Measurements from ENCODE around the gene GNAL.
"Not testable (repeated sequence)": the region's sequence is repeated elsewhere in the genome, so short reads cannot be mapped to it uniquely, and the experiment has no call there.

The GNAL gene
- total RNA-seq = 1.6 to 43.6 (median 21.8) reads per million in 4 experiments

- DNase-seq = no peak
Measured at GRCh38 chr18:11688972-11689668, at the start of gene GNAL. Gene GNAL (plus strand): TSS chr18:11689264. CDS start chr18:11689564, 300 bp downstream.

DNA sequence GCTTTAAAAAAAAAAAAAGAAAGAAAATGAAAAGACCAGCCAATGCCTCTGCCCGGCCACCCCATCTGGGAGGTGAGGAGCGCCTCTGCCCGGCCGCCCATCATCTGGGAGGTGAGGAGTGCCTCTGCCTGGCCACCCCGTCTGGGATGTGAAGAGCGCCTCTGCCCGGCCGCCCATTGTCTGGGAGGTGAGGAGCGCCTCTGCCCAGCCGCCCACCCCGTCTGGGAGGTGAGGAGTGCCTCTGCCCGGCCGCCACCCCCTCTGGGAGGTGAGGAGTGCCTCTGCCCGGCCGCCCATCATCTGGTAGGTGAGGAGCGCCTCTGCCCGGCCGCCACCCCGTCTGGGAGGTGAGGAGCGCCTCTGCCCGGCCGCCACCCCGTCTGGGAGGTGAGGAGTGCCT, 41.8 kb upstream of the GNAL start:
- DNase-seq = not testable (repeated sequence)

GRCh38 chr18:11647804-11648203, 41.3 kb upstream of the GNAL start:
- DNase-seq = not testable (repeated sequence)

DNA sequence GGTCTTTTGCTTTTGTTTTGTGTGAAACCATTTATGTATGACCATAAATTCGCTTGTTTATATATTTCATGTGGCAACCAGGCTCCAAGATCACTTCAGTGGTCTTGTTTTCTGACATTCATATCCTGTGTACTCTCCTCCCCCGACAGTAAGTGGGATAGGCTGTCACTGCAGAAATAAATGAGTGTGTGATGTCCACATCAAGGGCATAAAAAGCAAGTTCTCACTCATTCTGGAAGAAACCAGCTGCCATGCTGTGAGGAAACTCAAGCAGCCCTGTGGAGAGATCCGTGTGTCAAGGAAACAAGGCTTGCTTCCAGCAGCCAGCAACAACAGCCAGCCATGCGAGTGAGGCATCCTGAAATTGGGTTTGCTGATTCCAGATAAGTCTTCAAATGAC, 39.2 kb upstream of the GNAL start:
- DNase-seq = no peak

GRCh38 chr18:11651899-11652298, 37.2 kb upstream of the GNAL start:
- DNase-seq = no peak

GRCh38 chr18:11653521-11653920, 35.5 kb upstream of the GNAL start:
- DNase-seq = no peak

DNA sequence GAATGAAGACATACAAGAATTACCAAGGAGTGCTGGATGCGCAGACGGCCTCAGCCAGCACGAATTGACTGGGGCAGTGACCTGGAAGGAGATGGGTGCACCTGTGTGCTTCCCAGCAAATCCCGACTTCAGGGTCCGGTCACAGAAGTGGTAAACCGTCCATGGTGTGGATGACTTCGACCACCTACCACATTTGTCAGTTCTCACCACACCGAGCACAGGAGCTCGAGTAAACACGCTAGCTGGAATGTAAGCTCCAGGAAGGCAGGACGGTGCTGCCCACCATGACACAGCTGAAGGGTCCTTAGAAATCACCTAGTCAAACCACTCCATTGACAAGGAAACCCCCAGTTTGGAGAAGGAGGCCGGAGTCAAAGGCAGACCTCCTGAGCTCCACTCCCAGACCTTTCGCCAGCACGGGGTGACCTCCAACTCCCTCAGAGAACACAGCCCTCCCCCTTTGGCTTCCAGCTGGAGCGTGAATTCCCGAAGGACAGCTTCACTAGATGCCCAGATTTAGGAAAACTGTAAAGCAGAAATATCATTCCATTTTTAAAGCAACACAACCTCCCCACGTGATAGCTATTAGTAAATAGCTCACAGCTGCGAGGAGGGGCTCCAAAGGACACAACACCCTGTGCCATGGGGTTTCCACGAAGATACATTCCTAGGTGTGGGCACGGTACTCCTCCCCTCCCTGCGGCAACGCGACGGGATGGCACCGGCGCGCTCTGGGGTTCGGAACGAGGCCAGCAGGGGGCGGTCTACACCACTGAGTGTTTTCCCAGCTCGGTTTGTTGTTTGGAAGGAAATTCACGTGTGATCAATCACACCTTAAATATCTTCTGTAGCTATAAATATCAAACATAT, 34.1 kb upstream of the GNAL start:
- no peak for DNase-seq

- DNase-seq = no peak
Measured at GRCh38 chr18:11655606-11655932, 33.5 kb upstream of the GNAL start.

GRCh38 chr18:11657152-11657551, 31.9 kb upstream of the GNAL start:
- no peak for DNase-seq

DNA sequence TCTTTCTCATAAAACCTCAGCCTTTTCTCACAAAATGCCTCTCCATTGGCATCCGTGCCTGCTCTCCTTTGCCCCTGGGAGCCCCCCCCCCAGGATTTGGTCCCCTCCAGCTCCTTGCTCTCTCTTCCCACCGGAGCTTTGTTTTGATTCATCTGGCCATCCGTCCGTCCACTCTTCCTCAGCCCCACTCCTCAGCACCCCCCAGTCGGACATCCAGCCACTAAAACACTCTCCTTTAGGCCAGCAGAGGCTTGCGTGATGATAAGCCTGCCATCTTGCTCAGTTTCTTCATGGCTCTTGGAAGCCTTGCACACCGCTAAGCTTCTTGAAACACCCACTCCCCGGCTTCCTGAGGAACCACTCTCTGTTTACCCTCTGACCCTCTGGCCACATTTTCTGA, 31.5 kb upstream of the GNAL start:
- no peak for DNase-seq

- DNase-seq = no peak
Measured at GRCh38 chr18:11658019-11658418, 31.0 kb upstream of the GNAL start.

- no peak for DNase-seq
Measured at GRCh38 chr18:11658989-11659388, 30.1 kb upstream of the GNAL start.

DNA sequence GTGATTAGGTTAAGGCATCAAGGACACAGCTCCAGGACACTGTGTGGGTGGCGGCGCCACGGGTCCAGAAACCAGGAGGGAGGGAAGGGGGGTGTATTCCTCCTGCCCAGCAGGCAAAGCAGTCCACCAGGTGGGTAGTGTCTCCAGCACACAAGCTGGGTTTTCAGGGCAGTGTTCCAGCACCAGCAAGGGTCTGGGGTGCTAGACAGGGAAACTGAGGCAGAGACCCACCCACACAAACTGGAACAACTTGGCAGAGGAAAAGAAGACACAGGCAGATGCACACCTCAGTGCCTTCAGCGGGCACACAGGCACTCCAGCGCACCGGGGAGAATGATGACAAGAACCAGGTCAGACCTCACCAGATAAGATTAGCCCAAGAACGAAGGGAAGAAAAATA, 28.4 kb upstream of the GNAL start:
- DNase-seq = no peak

DNA sequence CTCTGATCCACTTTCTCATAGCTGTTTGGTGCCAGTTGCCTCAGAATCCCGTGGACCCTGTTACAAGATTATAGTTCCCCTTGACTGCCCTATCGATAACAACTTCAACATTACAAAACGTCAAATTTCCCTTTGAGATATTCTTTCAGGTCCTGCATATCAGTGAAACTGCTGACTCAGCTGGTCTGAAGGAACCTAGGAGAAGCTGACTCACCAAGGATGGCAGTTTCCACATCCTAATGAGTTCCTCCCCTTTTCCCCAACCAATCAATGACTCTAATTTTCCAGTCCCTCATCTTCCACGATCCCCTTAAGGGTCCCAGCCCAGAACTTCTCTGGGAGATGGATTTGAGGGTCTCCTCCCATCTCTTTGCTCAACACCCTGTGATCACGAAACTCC, 27.6 kb upstream of the GNAL start:
- no peak for DNase-seq

DNA sequence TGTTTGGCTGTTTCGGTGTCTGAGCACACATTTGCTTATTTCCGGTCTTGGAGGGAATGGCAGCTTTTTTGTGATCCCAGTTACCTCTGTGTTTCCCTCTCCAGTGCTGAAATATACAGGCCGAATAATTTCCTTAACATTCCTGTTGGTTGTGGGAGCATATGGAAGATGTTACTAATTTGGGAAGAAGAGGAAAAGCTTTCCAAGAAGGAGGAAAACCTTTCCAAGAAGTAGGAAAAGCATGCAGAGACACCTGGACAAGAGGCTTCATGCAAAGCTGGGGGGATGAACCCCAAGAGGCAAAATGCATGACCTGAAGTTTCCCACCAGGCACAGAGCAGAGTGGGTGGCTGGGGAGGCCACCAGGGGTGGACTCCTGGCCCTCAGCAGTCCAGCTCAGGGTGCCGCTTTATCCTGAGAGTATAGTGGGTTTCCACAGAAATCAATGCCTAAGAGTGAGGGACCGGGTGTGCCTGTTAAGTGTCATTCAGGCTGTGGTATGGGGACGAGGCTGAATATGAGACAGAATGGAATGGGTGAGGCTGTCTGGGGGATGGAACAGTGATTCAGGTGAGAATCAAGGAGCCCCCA, 25.5 kb upstream of the GNAL start:
- DNase-seq = no peak

DNA sequence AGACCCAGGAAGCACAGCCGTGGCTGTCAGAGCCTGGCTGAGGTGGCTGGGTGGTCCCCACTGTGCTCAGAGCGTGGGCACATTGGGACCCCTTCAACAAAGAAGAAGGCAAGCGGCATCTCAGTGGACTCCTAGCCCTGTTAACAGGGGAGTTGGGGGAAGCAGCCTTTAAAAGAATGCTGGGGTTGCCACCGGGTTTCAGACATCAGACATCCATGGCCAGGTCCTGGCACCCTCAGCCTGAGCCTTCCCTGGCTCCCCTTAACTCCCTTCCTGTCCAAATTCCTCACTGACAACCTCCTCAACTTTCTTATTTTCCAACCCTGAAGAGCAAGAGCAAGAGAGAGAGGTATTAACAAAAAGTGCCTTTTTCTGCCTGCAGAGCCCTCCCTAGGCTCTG, 24.8 kb upstream of the GNAL start:
- DNase-seq = no peak

DNA sequence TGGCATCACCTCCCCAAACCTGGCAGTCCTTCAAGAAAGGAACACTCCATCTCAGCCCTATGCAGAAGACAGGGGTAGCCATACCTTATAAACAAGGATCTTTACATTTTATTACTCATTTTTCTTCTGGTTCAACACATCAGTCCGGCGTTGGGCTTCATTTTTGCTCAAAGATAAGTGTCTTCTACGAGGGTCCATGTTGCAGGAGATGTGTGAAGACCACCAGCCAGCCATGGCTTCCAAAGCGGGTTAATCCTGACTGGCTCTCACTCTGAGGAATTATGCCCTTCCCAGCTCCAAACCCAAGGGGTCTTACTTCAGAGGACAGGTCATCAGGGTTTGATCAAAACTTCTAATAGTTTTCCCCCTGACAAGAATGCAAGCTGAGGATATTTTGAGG, 23.9 kb upstream of the GNAL start:
- no peak for DNase-seq

DNA sequence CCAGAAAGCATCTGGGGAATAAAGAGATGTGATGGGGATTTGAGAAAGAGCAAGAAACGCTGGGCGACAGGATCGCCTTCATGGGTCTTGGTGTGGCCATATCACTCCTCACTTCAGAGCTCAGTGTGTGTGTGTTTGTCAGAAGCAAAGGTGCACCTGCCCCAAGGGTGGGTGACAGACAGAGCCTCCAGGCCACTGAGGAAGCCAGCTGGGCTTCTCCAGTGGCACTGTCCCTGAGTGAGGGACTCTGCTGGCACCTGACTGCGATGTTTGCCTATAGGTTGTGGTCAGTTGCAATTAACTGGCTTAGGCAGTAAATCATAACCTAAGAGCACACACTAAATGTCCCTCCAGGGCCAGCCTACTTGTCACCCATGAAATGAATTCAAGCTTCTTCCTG, 23.5 kb upstream of the GNAL start:
- DNase-seq = no peak

- no peak for DNase-seq
Measured at GRCh38 chr18:11666176-11666575, 22.9 kb upstream of the GNAL start.

GRCh38 chr18:11666831-11667230, 22.2 kb upstream of the GNAL start:
- no peak for DNase-seq

DNA sequence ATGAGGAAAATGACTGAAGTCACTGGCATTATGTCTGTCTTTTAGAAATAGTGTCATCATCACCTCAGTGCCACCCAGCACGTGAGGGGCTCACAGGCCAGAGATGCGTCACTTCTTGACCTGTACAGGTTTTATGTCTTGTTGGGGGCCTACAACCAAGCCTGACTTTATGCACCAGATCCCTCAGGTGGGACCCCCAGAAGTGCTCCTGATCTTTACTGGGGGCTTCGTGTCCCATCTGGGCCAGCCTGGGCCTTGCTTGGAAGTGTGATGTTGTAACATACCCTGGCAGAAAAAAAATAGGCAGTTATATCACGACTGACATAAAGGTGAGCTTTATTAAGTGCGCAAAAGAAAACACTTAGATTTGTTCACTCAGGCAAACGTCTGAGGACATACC, 21.5 kb upstream of the GNAL start:
- DNase-seq = no peak

DNA sequence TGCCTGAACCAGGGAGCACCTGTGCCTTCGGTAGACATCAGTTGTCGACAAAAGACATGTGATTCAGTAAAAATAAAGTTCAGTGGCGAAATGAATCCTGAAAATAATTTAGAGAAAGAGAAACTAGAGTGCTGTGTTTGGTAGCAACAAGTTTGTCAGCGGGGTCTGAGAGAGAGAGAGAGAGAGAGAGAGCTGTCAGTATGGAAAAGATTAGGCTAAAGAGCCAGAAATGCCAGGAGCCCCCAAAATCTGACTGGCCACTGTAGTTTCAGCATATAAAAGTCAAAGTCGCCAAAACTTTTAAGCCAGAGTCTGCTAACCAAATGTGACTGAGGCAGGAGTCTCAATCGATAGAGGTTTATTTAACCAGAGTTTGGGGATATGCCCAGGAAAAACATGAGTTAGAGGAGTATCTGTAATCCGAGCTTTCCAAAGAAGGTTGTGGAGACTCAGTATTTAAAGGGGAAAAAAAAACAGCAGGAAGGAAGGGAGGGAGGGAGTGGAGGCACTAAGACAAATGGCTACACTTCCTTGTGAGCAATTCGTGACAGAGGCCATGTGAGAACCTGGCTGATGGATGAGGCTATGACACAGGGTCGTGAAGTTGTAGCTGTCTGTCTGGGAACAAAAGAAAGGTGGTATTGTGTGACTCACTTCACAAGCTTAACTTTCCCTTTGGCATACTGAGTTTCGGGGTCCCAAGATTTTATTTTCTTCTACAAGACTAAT, 20.5 kb upstream of the GNAL start:
- DNase-seq = no peak

GRCh38 chr18:11669271-11669947, 19.7 kb upstream of the GNAL start:
- no peak for DNase-seq

Data from effector CD8-positive, alpha-beta T cell (primary cell).